Endodermal cell (in vitro differentiated cells): ENCODE data around the gene LMO7. TPM values are rescaled to one million over a fixed set of nuclear protein-coding genes. Genes with fewer than 3 reads are reported as not detected.

Experiments used
- DNase-seq: peaks from one replicate; pipeline ENCODE4 v3.0.0-alpha.2; 2017
- H3K27ac ChIP-seq: 2 replicates; pipeline ENCODE4 v1.5.1; 2013; ENCODE audit warnings: mild to moderate bottlenecking, low read depth, low read length, moderate library complexity
- H3K27me3 ChIP-seq: 2 replicates; pipeline ENCODE4 v1.6.1; 2013; ENCODE audit warnings: mild to moderate bottlenecking, low read length, moderate library complexity; ENCODE audit not compliant: insufficient read depth, control insufficient read depth, poor library complexity, severe bottlenecking
- H3K36me3 ChIP-seq: 2 replicates; pipeline ENCODE4 v1.7.0; 2013; ENCODE audit warnings: mild to moderate bottlenecking, low read length, moderate library complexity; ENCODE audit not compliant: control insufficient read depth, insufficient read depth
- H3K4me1 ChIP-seq: one replicate; pipeline ENCODE4 v1.7.0; 2013; ENCODE audit warnings: low read length; ENCODE audit not compliant: control insufficient read depth, insufficient read depth
- H3K4me3 ChIP-seq: 2 replicates; pipeline ENCODE4 v1.5.1; 2013; ENCODE audit warnings: mild to moderate bottlenecking, low read length, moderate library complexity
- H3K9ac ChIP-seq: 2 replicates; pipeline ENCODE4 v1.6.1; 2013; ENCODE audit warnings: mild to moderate bottlenecking, low read length, moderate library complexity; ENCODE audit not compliant: poor library complexity, severe bottlenecking; ENCODE audit errors: extremely low read depth
- H3K9me3 ChIP-seq: 2 replicates; pipeline ENCODE4 v1.6.1; 2013; ENCODE audit warnings: mild to moderate bottlenecking, low read length, moderate library complexity; ENCODE audit not compliant: control insufficient read depth
- H3K27ac Mint-ChIP-seq: 2 replicates; pipeline ENCODE4 v1.8.0; 2020; ENCODE audit warnings: mixed read lengths
- H3K27me3 Mint-ChIP-seq: 2 replicates; pipeline ENCODE4 v1.8.0; 2021; ENCODE audit warnings: mild to moderate bottlenecking, mixed read lengths; ENCODE audit not compliant: insufficient read depth
- H3K36me3 Mint-ChIP-seq: 2 replicates; pipeline ENCODE4 v1.8.0; 2020; ENCODE audit warnings: low read depth, mixed read lengths
- H3K4me1 Mint-ChIP-seq: 2 replicates; pipeline ENCODE4 v1.8.0; 2020; ENCODE audit warnings: mixed read lengths
- H3K4me3 Mint-ChIP-seq: 2 replicates; pipeline ENCODE4 v1.8.0; 2020; ENCODE audit warnings: mild to moderate bottlenecking, moderate library complexity, mixed read lengths
- H3K9me3 Mint-ChIP-seq: 2 replicates; pipeline ENCODE4 v1.8.0; 2020; ENCODE audit warnings: mild to moderate bottlenecking, mixed read lengths
- WGBS, 2 experiments: methylation state at CpG; one replicate each; pipeline versions ENCODE4 v1.1.5 to v1.1.7; 2013; ENCODE audit warnings: missing lambda C conversion rate in 2 of 2, mixed read lengths in 1 of 2; ENCODE audit not compliant: insufficient coverage in 1 of 2, insufficient read length in 1 of 2; 5-methylcytosine and 5-hydroxymethylcytosine counted together
- total RNA-seq, 2 donors: library from RNA; stranded (reverse); fragmentation: NEBNext Ultra II Directional in 1 of 2; extraction: Animal tissue kit (Norgen Biotek cat#: 25700) in 1 of 2; gene quantifications; 2 replicates in 1 of 2; 3 replicates in 1 of 2; pipeline ENCODE4 v1.2.1, GENCODE V29; 2021
- TF ChIP-seq, protein P1 (sequence below): fragments of 200-600 bp; sonication (generic); conservative IDR thresholded peaks from 2 replicates; pipeline ENCODE4 v1.5.0; 2021; ENCODE audit warnings: antibody characterized with exemption, mild to moderate bottlenecking

LMO7 gene
- total RNA-seq, 2 donors from 2014 or later, result 9.9 to 14.1 TPM

DNA sequence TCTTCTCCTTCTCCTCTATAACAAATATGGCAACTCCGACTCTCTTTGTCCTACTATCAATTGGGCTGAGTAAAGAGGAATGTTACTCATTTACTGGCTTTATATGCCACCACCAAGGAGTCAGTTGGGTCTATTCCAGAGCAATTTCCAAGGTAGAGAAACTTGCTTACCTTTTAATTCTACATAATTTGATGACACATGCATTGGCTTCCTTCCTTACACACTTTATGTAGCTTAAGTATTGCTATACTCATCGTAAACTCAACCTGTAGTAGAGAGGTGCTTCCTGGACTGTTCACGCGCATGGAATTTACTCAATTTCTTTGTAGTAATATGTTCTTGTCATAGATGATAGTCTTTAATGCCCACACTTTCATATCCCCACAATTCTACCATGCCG, 160.7 kb downstream of the LMO7 start:
- H3K27ac ChIP-seq, result no peak overlapping the region

DNA sequence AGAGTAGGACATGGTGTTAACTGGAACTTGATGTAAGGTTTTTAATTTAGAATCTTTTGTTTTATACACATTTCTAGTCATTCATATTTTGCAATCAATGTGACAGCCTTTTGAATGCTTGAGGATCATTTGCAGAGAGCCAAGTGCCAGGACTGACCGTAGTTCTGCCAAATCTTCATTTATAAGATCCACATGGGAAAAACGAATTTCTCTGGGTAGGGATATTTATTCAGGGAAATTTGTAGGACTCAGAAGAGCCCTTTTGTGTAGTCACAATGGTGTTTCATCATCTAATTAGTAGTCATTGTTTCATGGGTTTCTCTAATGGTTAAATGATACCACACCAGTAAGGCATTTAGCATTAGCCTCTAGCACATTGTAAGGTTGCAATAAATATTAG, 161.1 kb downstream of the LMO7 start:
- Histone ChIP-seq H3K9me3 (no peaks in the 10 kb centered on the region), H3K27ac (no peak overlapping the region), H3K27me3 (no peaks in the 10 kb centered on the region), H3K9ac (no peak overlapping the region), H3K4me3 (peak overlapping the region; percentile 11), H3K4me1 (no peaks in the 10 kb centered on the region), H3K36me3 (no peaks in the 10 kb centered on the region)
- DNase-seq, result no peak
- no peak overlapping the region for H3K4me3 Mint-ChIP-seq
- TF ChIP-seq, protein P1, sequence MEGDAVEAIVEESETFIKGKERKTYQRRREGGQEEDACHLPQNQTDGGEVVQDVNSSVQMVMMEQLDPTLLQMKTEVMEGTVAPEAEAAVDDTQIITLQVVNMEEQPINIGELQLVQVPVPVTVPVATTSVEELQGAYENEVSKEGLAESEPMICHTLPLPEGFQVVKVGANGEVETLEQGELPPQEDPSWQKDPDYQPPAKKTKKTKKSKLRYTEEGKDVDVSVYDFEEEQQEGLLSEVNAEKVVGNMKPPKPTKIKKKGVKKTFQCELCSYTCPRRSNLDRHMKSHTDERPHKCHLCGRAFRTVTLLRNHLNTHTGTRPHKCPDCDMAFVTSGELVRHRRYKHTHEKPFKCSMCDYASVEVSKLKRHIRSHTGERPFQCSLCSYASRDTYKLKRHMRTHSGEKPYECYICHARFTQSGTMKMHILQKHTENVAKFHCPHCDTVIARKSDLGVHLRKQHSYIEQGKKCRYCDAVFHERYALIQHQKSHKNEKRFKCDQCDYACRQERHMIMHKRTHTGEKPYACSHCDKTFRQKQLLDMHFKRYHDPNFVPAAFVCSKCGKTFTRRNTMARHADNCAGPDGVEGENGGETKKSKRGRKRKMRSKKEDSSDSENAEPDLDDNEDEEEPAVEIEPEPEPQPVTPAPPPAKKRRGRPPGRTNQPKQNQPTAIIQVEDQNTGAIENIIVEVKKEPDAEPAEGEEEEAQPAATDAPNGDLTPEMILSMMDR, result no peak
- H3K27ac Mint-ChIP-seq, result peak overlapping the region; percentile 35
- peaks cover 1% of the 10 kb centered on the region for H3K36me3 Mint-ChIP-seq
- no peaks in the 10 kb centered on the region for H3K9me3 Mint-ChIP-seq
- H3K27me3 Mint-ChIP-seq, result no peaks in the 10 kb centered on the region
- WGBS, 2 experiments, result 91 to 100% methylated on average over 1 to 2 of the region's 2 CpGs
- H3K4me1 Mint-ChIP-seq, result peaks cover 29% of the 10 kb centered on the region

More for the DNA sequence above, 160.7 kb downstream of the LMO7 start:
- Histone ChIP-seq H3K4me1 (no peaks in the 10 kb centered on the region), H3K9ac (no peak overlapping the region), H3K4me3 (no peak overlapping the region), H3K36me3 (no peaks in the 10 kb centered on the region), H3K9me3 (no peaks in the 10 kb centered on the region), H3K27me3 (no peaks in the 10 kb centered on the region)
- TF ChIP-seq, protein P1, result no peak
- peaks cover 33% of the 10 kb centered on the region for H3K4me1 Mint-ChIP-seq
- WGBS, 2 experiments, result 60 to 100% methylated on average over 1 to 4 of the region's 5 CpGs
- H3K36me3 Mint-ChIP-seq, result peaks cover 1% of the 10 kb centered on the region
- no peak for DNase-seq
- no peaks in the 10 kb centered on the region for H3K9me3 Mint-ChIP-seq
- no peak overlapping the region for H3K27ac Mint-ChIP-seq
- H3K27me3 Mint-ChIP-seq, result no peaks in the 10 kb centered on the region
- H3K4me3 Mint-ChIP-seq, result no peak overlapping the region

DNA sequence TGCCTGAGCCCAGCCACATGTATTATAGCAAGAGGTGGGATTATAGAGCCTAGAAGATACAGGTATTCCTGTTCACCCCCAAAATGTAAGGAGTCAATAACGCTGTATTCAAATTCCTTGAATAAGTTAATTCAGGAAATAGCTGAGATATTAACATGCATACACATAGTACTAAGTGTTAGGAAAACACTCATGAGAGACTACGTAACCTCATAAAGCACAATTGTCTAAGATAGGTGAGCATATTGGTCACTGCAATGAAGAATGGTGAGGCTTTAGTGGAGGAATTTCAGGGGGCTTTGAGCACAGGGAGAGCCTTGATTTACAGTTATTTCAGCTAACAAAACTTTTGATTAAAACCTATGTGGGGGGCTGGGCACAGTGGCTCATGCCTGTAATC, 161.6 kb downstream of the LMO7 start:
- Histone ChIP-seq H3K27ac (no peak overlapping the region), H3K4me3 (peak overlapping the region; percentile 11), H3K9me3 (no peaks in the 10 kb centered on the region), H3K4me1 (peaks cover 2% of the 10 kb centered on the region), H3K36me3 (no peaks in the 10 kb centered on the region), H3K27me3 (no peaks in the 10 kb centered on the region), H3K9ac (no peak overlapping the region)
- Mint-ChIP-seq H3K9me3 (no peaks in the 10 kb centered on the region), H3K27ac (no peak overlapping the region), H3K4me3 (no peak overlapping the region), H3K27me3 (no peaks in the 10 kb centered on the region), H3K36me3 (peaks cover 1% of the 10 kb centered on the region), H3K4me1 (peaks cover 28% of the 10 kb centered on the region)
- DNase-seq, result no peak
- TF ChIP-seq, protein P1, result no peak
- 92 to 100% methylated on average over 1 to 2 of the region's 2 CpGs for whole genome bisulfite sequencing, 2 experiments
